ENCODE results near the gene MAGI2.

MAGI2 gene

GRCh38 chr7:79453558-79454360, at the start of gene MAGI2:
Gene MAGI2 (minus strand): TSS chr7:79453667. CDS start chr7:79453320, 347 bp downstream.
- Histone ChIP-seq H3F3A (ENCODE audit: insufficient read depth) (no peaks in the 10 kb centered on the region), H3K27me3 (ENCODE audit: low read length) (no peaks in the 10 kb centered on the region), H3K27ac (ENCODE audit: low read depth, low read length) (no peak within 1 kb of the TSS), H3K36me3 (ENCODE audit: low read length) (no peaks in the 10 kb centered on the region), H3K79me2 (ENCODE audit: insufficient read depth, low read length) (no peaks in the 10 kb centered on the region), H3K9me3 (ENCODE audit: insufficient read depth, low read length) (no peaks in the 10 kb centered on the region), H4K20me1 (ENCODE audit: low read depth, low read length) (no peaks in the 10 kb centered on the region), H3K9me2 (replicated peaks; ENCODE audit: insufficient read depth, low read length) (no peaks in the 10 kb centered on the region), H2AFZ (ENCODE audit: low read depth, low read length, severe bottlenecking) (no peak within 1 kb of the TSS), H3K4me2 (ENCODE audit: low read depth, low read length, poor library complexity, severe bottlenecking) (no peak within 1 kb of the TSS), H3K4me3 (ENCODE audit: insufficient read depth, low read length, poor library complexity, severe bottlenecking) (no peak within 1 kb of the TSS), H3K9ac (ENCODE audit: low read length) (no peak within 1 kb of the TSS)
- TF ChIP-seq CTCF (IDR thresholded peaks at IDR 0.05; ENCODE audit: insufficient read depth, low read length, poor library complexity, severe bottlenecking): no peak
- TF ChIP-seq EZH2phosphoT487 (conservative IDR thresholded peaks at IDR 0.05; ENCODE audit: low read length): no peak

- Histone ChIP-seq H3K27ac (ENCODE audit: low read depth, low read length) (no peak overlapping the region), H2AFZ (ENCODE audit: low read depth, low read length, severe bottlenecking) (no peak overlapping the region), H3K4me2 (ENCODE audit: low read depth, low read length, poor library complexity, severe bottlenecking) (no peak overlapping the region), H3K9me3 (ENCODE audit: insufficient read depth, low read length) (no peaks in the 10 kb centered on the region), H3F3A (ENCODE audit: insufficient read depth) (no peaks in the 10 kb centered on the region), H3K4me3 (ENCODE audit: insufficient read depth, low read length, poor library complexity, severe bottlenecking) (no peak overlapping the region), H4K20me1 (ENCODE audit: low read depth, low read length) (no peaks in the 10 kb centered on the region), H3K79me2 (ENCODE audit: insufficient read depth, low read length) (no peaks in the 10 kb centered on the region), H3K9ac (ENCODE audit: low read length) (no peak overlapping the region), H3K36me3 (ENCODE audit: low read length) (no peaks in the 10 kb centered on the region), H3K27me3 (ENCODE audit: low read length) (no peaks in the 10 kb centered on the region), H3K9me2 (replicated peaks; ENCODE audit: insufficient read depth, low read length) (no peaks in the 10 kb centered on the region)
- TF ChIP-seq CTCF (IDR thresholded peaks at IDR 0.05; ENCODE audit: insufficient read depth, low read length, poor library complexity, severe bottlenecking) (no peak), EZH2phosphoT487 (conservative IDR thresholded peaks at IDR 0.05; ENCODE audit: low read length) (no peak)
These were observed 48.7 kb upstream of the MAGI2 start for GRCh38 chr7:79502151-79502550.

- Histone ChIP-seq H3K9me2 (replicated peaks; ENCODE audit: insufficient read depth, low read length) (no peaks in the 10 kb centered on the region), H3K9me3 (ENCODE audit: insufficient read depth, low read length) (no peaks in the 10 kb centered on the region), H3K27me3 (ENCODE audit: low read length) (no peaks in the 10 kb centered on the region)
These were observed 47.3 kb upstream of the MAGI2 start for GRCh38 chr7:79500759-79501158.

More at GRCh38 chr7:79500759-79501158, 47.3 kb upstream of the MAGI2 start:
- Histone ChIP-seq H3K27ac (ENCODE audit: low read depth, low read length) (no peak overlapping the region), H3K4me2 (ENCODE audit: low read depth, low read length, poor library complexity, severe bottlenecking) (no peak overlapping the region), H3K79me2 (ENCODE audit: insufficient read depth, low read length) (no peaks in the 10 kb centered on the region), H3K9ac (ENCODE audit: low read length) (no peak overlapping the region), H3F3A (ENCODE audit: insufficient read depth) (no peaks in the 10 kb centered on the region), H3K4me3 (ENCODE audit: insufficient read depth, low read length, poor library complexity, severe bottlenecking) (no peak overlapping the region), H4K20me1 (ENCODE audit: low read depth, low read length) (no peaks in the 10 kb centered on the region), H3K36me3 (ENCODE audit: low read length) (no peaks in the 10 kb centered on the region), H2AFZ (ENCODE audit: low read depth, low read length, severe bottlenecking) (no peak overlapping the region)
- TF ChIP-seq CTCF (IDR thresholded peaks at IDR 0.05; ENCODE audit: insufficient read depth, low read length, poor library complexity, severe bottlenecking): no peak
- no peak for TF ChIP-seq EZH2phosphoT487 (conservative IDR thresholded peaks at IDR 0.05; ENCODE audit: low read length)
